ENCODE data around the gene BYSL.

The BYSL gene

DNA sequence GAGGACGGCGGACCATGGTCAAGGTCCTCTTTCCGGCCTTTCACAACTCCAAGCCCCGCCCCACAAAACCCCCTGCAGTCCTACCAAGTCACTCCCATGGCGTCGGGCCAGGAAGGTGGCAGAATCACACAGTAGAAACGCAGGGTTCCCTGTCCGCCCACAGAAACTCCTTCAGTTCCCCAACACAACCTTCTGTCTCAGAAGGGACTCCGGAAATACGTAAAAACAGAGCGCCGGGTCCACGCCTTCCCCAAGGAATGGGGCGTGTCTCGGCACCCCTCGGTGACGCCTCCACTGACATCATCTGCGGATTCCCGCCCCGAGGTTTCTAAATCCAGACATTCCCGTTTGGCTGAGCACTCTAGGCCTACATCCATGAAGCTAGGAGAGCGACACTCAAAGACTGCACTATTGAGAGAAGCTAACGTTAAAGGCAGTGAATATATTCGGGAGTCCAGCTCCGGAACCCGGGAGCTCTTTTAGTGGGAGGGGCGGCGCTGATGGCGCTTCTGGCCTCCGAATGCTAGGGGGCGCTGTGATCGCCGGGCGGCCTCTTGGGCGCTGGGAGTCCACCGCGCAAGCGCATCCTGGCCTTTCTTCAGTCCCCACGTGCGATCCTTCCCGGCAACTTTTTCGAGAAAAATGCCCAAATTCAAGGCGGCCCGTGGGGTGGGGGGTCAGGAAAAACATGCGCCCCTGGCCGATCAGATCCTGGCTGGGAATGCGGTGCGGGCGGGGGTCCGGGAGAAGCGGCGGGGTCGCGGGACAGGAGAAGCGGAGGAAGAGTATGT, at the start of gene BYSL, which contains the start of gene MED20:
Gene BYSL, plus strand, starts transcription at position 579 of the 791 bp plus-strand sequence. Its CDS starts 64 bp downstream, at position 643.
Gene MED20, minus strand, starts transcription at position 219 of the 791 bp plus-strand sequence. Its CDS starts 121 bp downstream, at position 98.
- Histone ChIP-seq H3K4me2 (peak within 1 kb of the TSS; percentile 87 to 97 (median 96)), H3K9me3 (replicated peaks in 1 of 11) (no peaks in the 10 kb centered on the region), H3K4me3 (peak within 1 kb of the TSS; percentile 77 to 94 (median 90)), H3K4me1 (peaks cover 44 to 68% (median 59%) of the 10 kb centered on the region in 10 experiments), H3K27ac (peak within 1 kb of the TSS; percentile 90 to 98 (median 94)), H4K20me1 (peaks cover 0 to 41% (median 36%) of the 10 kb centered on the region in 11 experiments; a peak in 19 of 22 replicates), H3K36me3 (peaks cover 16 to 58% (median 42%) of the 10 kb centered on the region in 11 experiments), H3K9ac (peak within 1 kb of the TSS; percentile 90 to 99 (median 93)), H3K27me3 (no peaks in the 10 kb centered on the region)
- TF ChIP-seq Cebpa-rat (IDR thresholded peaks at IDR 0.05) = peak in 4 of 11 experiments; percentile 31 to 71 (median 52); a peak in 7 of 22 replicates

- Histone ChIP-seq H3K4me1 (peaks cover 6 to 16% (median 10%) of the 10 kb centered on the region in 10 experiments; a peak in 12 of 20 replicates), H3K27ac (peak overlapping the region in 1 of 11 experiments; percentile 28; a peak in 1 of 22 replicates), H3K27me3 (no peaks in the 10 kb centered on the region), H3K9ac (no peak overlapping the region), H3K9me3 (replicated peaks in 1 of 11) (peaks cover 0 to 10% (median 5%) of the 10 kb centered on the region in 11 experiments; a peak in 3 of 22 replicates), H3K4me2 (peak overlapping the region in 2 of 11 experiments; percentile 50 to 56; a peak in 3 of 22 replicates), H3K36me3 (peaks cover 0 to 76% (median 46%) of the 10 kb centered on the region in 11 experiments; a peak in 17 of 22 replicates), H4K20me1 (no peaks in the 10 kb centered on the region), H3K4me3 (no peak overlapping the region)
- no peak for TF ChIP-seq Cebpa-rat (IDR thresholded peaks at IDR 0.05)
Measured at GRCh38 chr6:41871691-41872090, 49.6 kb upstream of the BYSL start.

DNA sequence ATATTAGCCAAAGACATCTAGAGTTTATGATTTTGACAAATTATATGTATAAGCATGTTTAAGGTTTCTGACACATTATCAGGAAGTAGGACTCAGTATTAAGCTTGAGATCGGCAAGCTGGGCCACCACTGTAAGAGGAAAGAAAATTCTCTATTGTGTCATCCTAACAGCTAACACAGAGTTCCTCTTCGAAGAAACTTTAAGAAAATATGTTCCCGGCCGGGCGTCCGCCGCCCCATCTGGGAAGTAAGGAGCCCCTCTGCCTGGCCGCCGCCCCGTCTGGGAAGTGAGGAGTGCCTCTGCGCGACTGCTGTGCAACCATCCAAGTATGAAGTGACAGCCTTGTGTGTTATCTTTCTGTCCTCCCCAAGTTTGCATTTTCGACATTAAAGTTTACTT, 49.2 kb upstream of the BYSL start:
- H3K4me1 ChIP-seq = peaks cover 6 to 16% (median 10%) of the 10 kb centered on the region in 10 experiments; a peak in 12 of 20 replicates
- peak overlapping the region in 1 of 11 experiments; percentile 28; a peak in 1 of 22 replicates for H3K27ac ChIP-seq
- peaks cover 0 to 76% (median 42%) of the 10 kb centered on the region in 11 experiments; a peak in 17 of 22 replicates for H3K36me3 ChIP-seq
- H3K4me3 ChIP-seq = no peak overlapping the region
- no peak for TF ChIP-seq Cebpa-rat (IDR thresholded peaks at IDR 0.05)
- H3K9me3 ChIP-seq (replicated peaks in 1 of 11) = peaks cover 0 to 10% (median 5%) of the 10 kb centered on the region in 11 experiments; a peak in 3 of 22 replicates
- H4K20me1 ChIP-seq = no peaks in the 10 kb centered on the region
- no peaks in the 10 kb centered on the region for H3K27me3 ChIP-seq
- H3K9ac ChIP-seq = no peak overlapping the region
- no peak overlapping the region; a peak in 2 of 22 replicates for H3K4me2 ChIP-seq

GRCh38 chr6:41874741-41875140, 46.6 kb upstream of the BYSL start:
- Histone ChIP-seq H4K20me1 (no peaks in the 10 kb centered on the region), H3K36me3 (peaks cover 0 to 60% (median 22%) of the 10 kb centered on the region in 11 experiments; a peak in 15 of 22 replicates), H3K9ac (no peak overlapping the region), H3K4me3 (no peak overlapping the region), H3K9me3 (replicated peaks in 1 of 11) (peaks cover 0 to 10% (median 5%) of the 10 kb centered on the region in 11 experiments; a peak in 3 of 22 replicates), H3K4me1 (peaks cover 0 to 16% (median 5%) of the 10 kb centered on the region in 10 experiments; a peak in 9 of 20 replicates), H3K27me3 (no peaks in the 10 kb centered on the region), H3K4me2 (no peak overlapping the region), H3K27ac (no peak overlapping the region)
- no peak for TF ChIP-seq Cebpa-rat (IDR thresholded peaks at IDR 0.05)

DNA sequence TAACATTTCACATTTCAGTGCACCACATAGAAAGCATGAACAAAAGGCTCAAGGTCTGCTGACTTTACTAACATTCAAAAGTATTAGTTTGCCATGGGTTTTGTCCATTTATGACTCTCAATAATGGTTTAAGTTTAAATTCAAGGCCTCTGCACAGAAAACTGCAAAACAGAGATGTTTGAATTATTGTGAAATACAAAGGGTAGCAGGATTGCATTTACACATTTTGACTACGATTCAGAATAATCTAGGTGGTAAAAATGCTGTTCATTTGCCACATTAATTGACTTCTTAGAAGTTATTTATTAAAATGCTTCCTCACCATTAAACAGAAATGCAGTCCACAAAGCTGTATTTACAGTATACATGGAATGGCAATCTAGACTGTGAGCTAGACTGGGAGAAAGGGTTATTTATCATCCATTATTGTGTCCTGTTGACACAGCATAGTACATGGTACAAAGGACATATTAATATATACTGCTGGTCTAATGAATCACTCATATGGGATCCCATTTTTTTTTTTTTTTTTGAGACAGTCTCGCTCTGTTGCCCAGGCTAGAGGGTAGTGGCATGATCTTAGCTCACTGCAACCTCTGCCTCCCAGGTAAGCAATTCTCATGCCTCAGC, 44.1 kb upstream of the BYSL start:
- H3K9ac ChIP-seq = no peak overlapping the region
- H3K4me1 ChIP-seq = peaks cover 0 to 10% (median 4%) of the 10 kb centered on the region in 10 experiments; a peak in 8 of 20 replicates
- TF ChIP-seq Cebpa-rat (IDR thresholded peaks at IDR 0.05) = no peak
- H4K20me1 ChIP-seq = no peaks in the 10 kb centered on the region
- H3K27me3 ChIP-seq = no peaks in the 10 kb centered on the region
- H3K4me2 ChIP-seq = no peak overlapping the region
- H3K36me3 ChIP-seq = peaks cover 0 to 42% (median 14%) of the 10 kb centered on the region in 11 experiments; a peak in 13 of 22 replicates
- peaks cover 0 to 9% (median 3%) of the 10 kb centered on the region in 11 experiments; a peak in 3 of 22 replicates for H3K9me3 ChIP-seq (replicated peaks in 1 of 11)
- no peak overlapping the region for H3K4me3 ChIP-seq
- H3K27ac ChIP-seq = no peak overlapping the region

- Histone ChIP-seq H3K4me2 (no peak overlapping the region), H3K27me3 (no peaks in the 10 kb centered on the region), H3K27ac (no peak overlapping the region), H3K36me3 (peaks cover 0 to 32% (median 3%) of the 10 kb centered on the region in 11 experiments; a peak in 10 of 22 replicates), H3K9me3 (replicated peaks in 1 of 11) (0 out of 22 replicates have a peak, but pooled peaks cover 0 to under 1% (median 0%) of the 10 kb centered on the region in 11 experiments), H3K4me1 (peaks cover 0 to 10% (median 4%) of the 10 kb centered on the region in 10 experiments; a peak in 4 of 20 replicates), H4K20me1 (no peaks in the 10 kb centered on the region), H3K9ac (no peak overlapping the region), H3K4me3 (no peak overlapping the region)
- no peak for TF ChIP-seq Cebpa-rat (IDR thresholded peaks at IDR 0.05)
Measured at GRCh38 chr6:41878246-41878645, 43.1 kb upstream of the BYSL start.

- H3K36me3 ChIP-seq = peaks cover 0 to 32% (median 5%) of the 10 kb centered on the region in 11 experiments; a peak in 10 of 22 replicates
- no peaks in the 10 kb centered on the region for H3K9me3 ChIP-seq (replicated peaks in 1 of 11)
- 0 out of 22 replicates have a peak overlapping the region, but pooled peaks of 1 of the 11 experiments have one; percentile 3 for H3K4me2 ChIP-seq
- no peaks in the 10 kb centered on the region for H4K20me1 ChIP-seq
- TF ChIP-seq Cebpa-rat (IDR thresholded peaks at IDR 0.05) = 0 out of 22 replicates have a peak, but pooled peaks of 1 of the 11 experiments have one; percentile 14
- H3K4me1 ChIP-seq = peaks cover 0 to 10% (median 4%) of the 10 kb centered on the region in 10 experiments; a peak in 4 of 20 replicates
- no peaks in the 10 kb centered on the region for H3K27me3 ChIP-seq
- no peak overlapping the region for H3K4me3 ChIP-seq
- H3K9ac ChIP-seq = no peak overlapping the region
- H3K27ac ChIP-seq = no peak overlapping the region
Measured at GRCh38 chr6:41878961-41879405, 42.3 kb upstream of the BYSL start.

DNA sequence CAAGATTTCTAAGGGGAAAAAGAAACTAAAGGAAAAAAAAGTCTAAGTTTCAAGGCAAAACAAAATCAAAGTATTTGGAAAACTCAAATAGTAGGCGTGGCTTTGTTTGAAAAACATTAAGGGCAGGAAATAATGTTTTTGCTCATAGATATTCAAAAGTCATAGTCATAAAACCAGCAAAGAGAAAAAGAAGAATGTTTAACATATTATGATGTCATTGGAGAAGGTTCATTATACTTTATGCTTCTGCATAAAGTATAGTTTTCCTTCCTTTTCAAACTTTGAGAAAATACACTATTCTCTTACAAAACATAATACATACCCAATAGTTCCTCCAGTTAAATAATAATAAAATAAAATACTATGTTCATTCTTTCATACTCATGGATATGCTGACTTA, 39.8 kb upstream of the BYSL start:
- TF ChIP-seq Cebpa-rat (IDR thresholded peaks at IDR 0.05) = no peak
- peaks cover 0 to 4% (median 0%) of the 10 kb centered on the region in 11 experiments; a peak in 2 of 22 replicates for H4K20me1 ChIP-seq
- no peak overlapping the region for H3K9ac ChIP-seq
- no peaks in the 10 kb centered on the region for H3K9me3 ChIP-seq (replicated peaks in 1 of 11)
- H3K27ac ChIP-seq = no peak overlapping the region
- peaks cover 0 to 39% (median 17%) of the 10 kb centered on the region in 11 experiments; a peak in 12 of 22 replicates for H3K36me3 ChIP-seq
- no peak overlapping the region for H3K4me3 ChIP-seq
- H3K27me3 ChIP-seq = no peaks in the 10 kb centered on the region
- no peak overlapping the region for H3K4me2 ChIP-seq
- peaks cover 0 to 5% (median 0%) of the 10 kb centered on the region in 10 experiments; a peak in 4 of 20 replicates for H3K4me1 ChIP-seq

Measured in BLaER1 treated with 17β-estradiol and CSF1 and Interleukin-3, amounts not matched to agents 10 nM and 100 nM (cell line).